H9 (cell line): Measurements from ENCODE around the gene ELAVL1. TPM values are rescaled to one million over a fixed set of nuclear protein-coding genes. Genes with fewer than 3 reads are reported as not detected.

Source experiments
- DNase-seq: peaks from one replicate; pipeline ENCODE4 v3.0.0-alpha.2; 2017
- H2AFZ ChIP-seq: one replicate; pipeline ENCODE4 v1.6.1; 2013; ENCODE audit warnings: mild to moderate bottlenecking, low read length, control low read depth, moderate library complexity
- H2AK5ac ChIP-seq: 2 replicates; pipeline ENCODE4 v1.6.1; 2013; ENCODE audit warnings: low read length, control low read depth, mixed read lengths; ENCODE audit not compliant: insufficient read length
- H2BK120ac ChIP-seq: one replicate; pipeline ENCODE4 v1.6.1; 2013; ENCODE audit warnings: low read depth, mild to moderate bottlenecking, low read length, control low read depth, inconsistent platforms; ENCODE audit not compliant: poor library complexity, severe bottlenecking
- H2BK12ac ChIP-seq: 2 replicates; pipeline ENCODE4 v1.6.1; 2013; ENCODE audit warnings: low read length, control low read depth, mixed read lengths, low read depth; ENCODE audit not compliant: insufficient read length
- H2BK15ac ChIP-seq: 2 replicates; pipeline ENCODE4 v1.6.1; 2013; ENCODE audit warnings: low read depth, low read length, control low read depth
- H2BK20ac ChIP-seq: one replicate; pipeline ENCODE4 v1.6.1; 2013; ENCODE audit warnings: low read depth, mild to moderate bottlenecking, low read length, control low read depth, inconsistent platforms; ENCODE audit not compliant: poor library complexity, severe bottlenecking
- H2BK5ac ChIP-seq: 2 replicates; pipeline ENCODE4 v1.6.1; 2013; ENCODE audit warnings: low read length, control low read depth, mixed read lengths; ENCODE audit not compliant: insufficient read length
- H3K14ac ChIP-seq: 2 replicates; pipeline ENCODE4 v1.6.1; 2013; ENCODE audit warnings: low read length, control low read depth; ENCODE audit not compliant: insufficient read depth
- H3K18ac ChIP-seq: 2 replicates; pipeline ENCODE4 v1.6.1; 2013; ENCODE audit warnings: low read depth, mild to moderate bottlenecking, mixed read lengths, low read length, control low read depth; ENCODE audit not compliant: insufficient read length
- H3K23ac ChIP-seq: 2 replicates; pipeline ENCODE4 v1.6.1; 2013; ENCODE audit warnings: low read length, control low read depth, mixed read lengths, low read depth; ENCODE audit not compliant: insufficient read length
- H3K23me2 ChIP-seq: 2 replicates; pipeline ENCODE4 v1.6.1; 2013; ENCODE audit warnings: low read depth, mild to moderate bottlenecking, mixed read lengths, low read length, control low read depth; ENCODE audit not compliant: insufficient read length, poor library complexity, severe bottlenecking
- H3K27ac ChIP-seq: 2 replicates; pipeline ENCODE4 v1.5.1; 2013; ENCODE audit warnings: low read length, control low read depth, mixed read lengths, low read depth; ENCODE audit not compliant: insufficient read length
- H3K27me3 ChIP-seq: 2 replicates; pipeline ENCODE4 v1.6.1; 2013; ENCODE audit warnings: low read length, control low read depth, inconsistent platforms; ENCODE audit not compliant: insufficient read depth
- H3K4ac ChIP-seq: 2 replicates; pipeline ENCODE4 v1.6.1; 2013; ENCODE audit warnings: low read depth, mild to moderate bottlenecking, control low read depth, inconsistent platforms, low read length, moderate library complexity
- H3K4me1 ChIP-seq: 2 replicates; pipeline ENCODE4 v1.6.1; 2013; ENCODE audit warnings: low read length, control low read depth, inconsistent platforms; ENCODE audit not compliant: insufficient read depth
- H3K4me2 ChIP-seq: 2 replicates; pipeline ENCODE4 v1.6.1; 2013; ENCODE audit warnings: low read length, control low read depth, mixed read lengths; ENCODE audit not compliant: insufficient read length, insufficient read depth
- H3K56ac ChIP-seq: 2 replicates; pipeline ENCODE4 v1.6.1; 2013; ENCODE audit warnings: low read depth, mild to moderate bottlenecking, mixed read lengths, low read length, control low read depth; ENCODE audit not compliant: insufficient read length
- H3K79me1 ChIP-seq: 2 replicates; pipeline ENCODE4 v1.6.1; 2013; ENCODE audit warnings: low read depth, mild to moderate bottlenecking, moderate library complexity, low read length, control low read depth, inconsistent platforms; ENCODE audit not compliant: insufficient read depth, poor library complexity, severe bottlenecking
- H3K79me2 ChIP-seq: 2 replicates; pipeline ENCODE4 v1.6.1; 2013; ENCODE audit warnings: low read length, control low read depth, inconsistent platforms; ENCODE audit not compliant: insufficient read depth
- H3K9ac ChIP-seq: 2 replicates; pipeline ENCODE4 v1.6.1; 2013; ENCODE audit warnings: low read length, control low read depth, mixed read lengths; ENCODE audit not compliant: insufficient read length; ENCODE audit errors: extremely low read depth
- H3K9me3 ChIP-seq: one replicate; pipeline ENCODE4 v1.6.1; 2013; ENCODE audit warnings: low read depth, low read length, inconsistent platforms; ENCODE audit not compliant: control insufficient read depth
- H3T11ph ChIP-seq: one replicate; pipeline ENCODE4 v1.6.1; 2013; ENCODE audit warnings: mild to moderate bottlenecking, low read length, control low read depth, inconsistent platforms
- H4K20me1 ChIP-seq: one replicate; pipeline ENCODE4 v1.6.1; 2013; ENCODE audit not compliant: control insufficient read depth, insufficient read length, insufficient read depth
- H4K5ac ChIP-seq: 2 replicates; pipeline ENCODE4 v1.6.1; 2013; ENCODE audit warnings: low read depth, mild to moderate bottlenecking, mixed read lengths, low read length, control low read depth; ENCODE audit not compliant: insufficient read length
- H4K8ac ChIP-seq: replicated peaks from 2 replicates; pipeline ENCODE4 v1.6.1; 2013; ENCODE audit warnings: low read length, control low read depth, mixed read lengths, low read depth; ENCODE audit not compliant: insufficient read length
- H4K91ac ChIP-seq: 2 replicates; pipeline ENCODE4 v1.6.1; 2013; ENCODE audit warnings: low read depth, mild to moderate bottlenecking, moderate library complexity, mixed read lengths, low read length, control low read depth; ENCODE audit not compliant: insufficient read length
- H3K27ac Mint-ChIP-seq, 3 experiments: 2 replicates in 2 of 3; 3 replicates in 1 of 3; pipeline ENCODE4 v1.8.0; 2020 to 2021; ENCODE audit warnings: mixed read lengths in 3 of 3, mild to moderate bottlenecking in 1 of 3, moderate library complexity in 1 of 3
- H3K27me3 Mint-ChIP-seq: 2 replicates; pipeline ENCODE4 v1.8.0; 2021; ENCODE audit warnings: low read depth, mild to moderate bottlenecking, moderate library complexity, mixed read lengths
- H3K36me3 Mint-ChIP-seq, 3 experiments: 2 replicates in 2 of 3; 3 replicates in 1 of 3; pipeline ENCODE4 v1.8.0; 2020 to 2021; ENCODE audit warnings: low read depth in 3 of 3, mixed read lengths in 3 of 3; ENCODE audit not compliant: insufficient read depth in 1 of 3
- H3K4me1 Mint-ChIP-seq, 2 experiments: 2 replicates each; pipeline ENCODE4 v1.8.0; 2020; ENCODE audit warnings: mixed read lengths in 2 of 2
- H3K4me3 Mint-ChIP-seq, 2 experiments: 2 replicates in 1 of 2; 3 replicates in 1 of 2; pipeline ENCODE4 v1.8.0; 2020 to 2021; ENCODE audit warnings: mild to moderate bottlenecking in 2 of 2, mixed read lengths in 2 of 2, moderate library complexity in 1 of 2
- H3K9me3 Mint-ChIP-seq, 2 experiments: 2 replicates in 1 of 2; 3 replicates in 1 of 2; pipeline ENCODE4 v1.8.0; 2020; ENCODE audit warnings: mild to moderate bottlenecking in 2 of 2, mixed read lengths in 2 of 2, moderate library complexity in 1 of 2
- CTCF ChIP-seq: fragments of 200-600 bp; sonication (generic); conservative IDR thresholded peaks from 3 replicates; pipeline ENCODE4 v1.8.0; 2021; ENCODE audit warnings: antibody characterized with exemption, mild to moderate bottlenecking
- WGBS: extraction: QIAGEN DNeasy Blood & Tissue Kit; methylation state at CpG from one replicate; pipeline ENCODE4 v1.1.7; 2013; ENCODE audit warnings: missing lambda C conversion rate, low lambda C conversion rate, mixed read lengths; ENCODE audit not compliant: insufficient read length; ENCODE audit errors: extremely low coverage; 5-methylcytosine and 5-hydroxymethylcytosine counted together
- total RNA-seq: library from RNA; stranded (reverse); gene quantifications from 2 replicates; pipeline ENCODE4 v1.2.1, GENCODE V29; 2021

ELAVL1 gene
- total RNA-seq, 1 experiment from 2014 or later, result 149 TPM

- no peak overlapping the region for H3K18ac ChIP-seq
- H4K91ac ChIP-seq, result no peak overlapping the region
- no peak overlapping the region for H4K5ac ChIP-seq
- H3K79me1 ChIP-seq, result no peaks in the 10 kb centered on the region
- no peak overlapping the region for H4K8ac ChIP-seq
- no peaks in the 10 kb centered on the region; the same call in 1 of the 2 replicates for H3K4me1 ChIP-seq
- no peak overlapping the region for H3K9ac ChIP-seq
- Mint-ChIP-seq H3K27me3 (peaks cover 8% of the 10 kb centered on the region), H3K36me3 (no peaks in the 10 kb centered on the region; a peak in 2 of 7 replicates), H3K4me1 (peaks cover 17 to 37% of the 10 kb centered on the region in 2 experiments), H3K27ac (no peak overlapping the region), H3K4me3 (no peak overlapping the region), H3K9me3 (no peaks in the 10 kb centered on the region)
- H3K79me2 ChIP-seq, result no peaks in the 10 kb centered on the region
- TF ChIP-seq CTCF, result no peak
- no peaks in the 10 kb centered on the region for H3K23me2 ChIP-seq
- no peak overlapping the region for H2BK5ac ChIP-seq
- no peak overlapping the region for H3K4ac ChIP-seq
- no peak overlapping the region for H3T11ph ChIP-seq
- H2BK20ac ChIP-seq, result no peak overlapping the region
- H3K56ac ChIP-seq, result no peak overlapping the region
- H3K4me2 ChIP-seq, result no peak overlapping the region
- no peak overlapping the region for H3K14ac ChIP-seq
- H3K9me3 ChIP-seq, result no peaks in the 10 kb centered on the region
- H2AK5ac ChIP-seq, result no peak overlapping the region
- H3K27ac ChIP-seq, result no peak overlapping the region
- no peaks in the 10 kb centered on the region for H3K27me3 ChIP-seq
- no peak overlapping the region for H3K23ac ChIP-seq
- H2BK120ac ChIP-seq, result no peak overlapping the region
- no peak for DNase-seq
- H2BK12ac ChIP-seq, result no peak overlapping the region
- no peak overlapping the region for H2BK15ac ChIP-seq
- no peaks in the 10 kb centered on the region for H4K20me1 ChIP-seq
- H2AFZ ChIP-seq, result no peak overlapping the region
- WGBS, result no CpG with 5 or more reads among the region's 8 CpGs
Observed at GRCh38 chr19:8030960-8031359, 25.5 kb upstream of the ELAVL1 start.
